Liver (tissue), 9 donors: ENCODE results near the gene ARRDC3. TPM values are rescaled to one million over a fixed set of nuclear protein-coding genes. Genes with fewer than 3 reads are reported as not detected.
"Not testable (repeated sequence)": the region's sequence is repeated elsewhere in the genome, so short reads cannot be mapped to it uniquely, and the experiment has no call there.

Experiments used
- DNase-seq: peaks from one replicate; pipeline ENCODE4 v3.0.0-alpha.2; 2017; ENCODE audit warnings: low spot score
- H3K27ac ChIP-seq, 2 donors: one replicate each; pipeline ENCODE4 v1.7.0; 2013; ENCODE audit warnings: inconsistent platforms in 2 of 2, low read length in 2 of 2, control low read depth in 1 of 2, low read depth in 1 of 2, mild to moderate bottlenecking in 1 of 2
- H3K27me3 ChIP-seq, 4 donors: one replicate each; pipeline versions ENCODE4 v1.6.1 to v1.7.0; 2013; ENCODE audit warnings: low read length in 3 of 4, inconsistent platforms in 1 of 4, mild to moderate bottlenecking in 1 of 4, moderate library complexity in 1 of 4; ENCODE audit not compliant: control insufficient read depth in 4 of 4, insufficient read depth in 4 of 4
- H3K36me3 ChIP-seq, 4 donors: one replicate each; pipeline versions ENCODE4 v1.6.1 to v1.7.0; 2013; ENCODE audit warnings: low read length in 3 of 4, mild to moderate bottlenecking in 3 of 4, low read depth in 1 of 4, moderate library complexity in 1 of 4; ENCODE audit not compliant: control insufficient read depth in 4 of 4, insufficient read depth in 3 of 4
- H3K4me1 ChIP-seq, 4 donors: one replicate each; pipeline versions ENCODE4 v1.6.1 to v1.7.0; 2013; ENCODE audit warnings: low read length in 3 of 4, mild to moderate bottlenecking in 3 of 4, moderate library complexity in 1 of 4; ENCODE audit not compliant: control insufficient read depth in 4 of 4, insufficient read depth in 4 of 4
- H3K4me3 ChIP-seq, 3 donors: one replicate each; pipeline versions ENCODE4 v1.6.1 to v1.7.0; 2013; ENCODE audit warnings: low read length in 3 of 3, control low read depth in 1 of 3, low read depth in 1 of 3, mild to moderate bottlenecking in 1 of 3
- H3K9ac ChIP-seq, 2 donors: one replicate each; pipeline ENCODE4 v1.7.0; 2013; ENCODE audit warnings: low read length in 2 of 2, mild to moderate bottlenecking in 2 of 2, moderate library complexity in 2 of 2, control low read depth in 1 of 2, low read depth in 1 of 2
- H3K9me3 ChIP-seq, 4 donors: one replicate each; pipeline versions ENCODE4 v1.6.1 to v1.7.0; 2013; ENCODE audit warnings: low read length in 3 of 4; ENCODE audit not compliant: control insufficient read depth in 4 of 4
- ATF3 ChIP-seq: IDR thresholded peaks from 2 replicates; pipeline ENCODE4 v1.6.1; 2016; ENCODE audit warnings: antibody characterized with exemption
- EGR1 ChIP-seq, 2 donors: IDR thresholded peaks; 2 replicates each; pipeline ENCODE4 v1.6.1; 2016 to 2018; ENCODE audit warnings: antibody characterized with exemption in 2 of 2, low read depth in 2 of 2
- GABPA ChIP-seq, 2 donors: IDR thresholded peaks in 1 of 2; conservative IDR thresholded peaks in 1 of 2; 2 replicates each; pipeline ENCODE4 v1.6.1; 2016; ENCODE audit warnings: antibody characterized with exemption in 2 of 2, mild to moderate bottlenecking in 1 of 2, moderate library complexity in 1 of 2
- HNF4A ChIP-seq, 2 donors: conservative IDR thresholded peaks; 2 replicates each; pipeline ENCODE4 v1.6.1; 2016; ENCODE audit warnings: antibody characterized with exemption in 2 of 2, mild to moderate bottlenecking in 2 of 2
- HNF4G ChIP-seq: IDR thresholded peaks from 2 replicates; pipeline ENCODE4 v1.6.1; 2016; ENCODE audit warnings: antibody characterized with exemption
- JUND ChIP-seq, 2 donors: IDR thresholded peaks; 2 replicates each; pipeline ENCODE4 v1.6.1; 2016; ENCODE audit warnings: antibody characterized with exemption in 2 of 2
- MAX ChIP-seq: IDR thresholded peaks from 2 replicates; pipeline ENCODE4 v1.6.1; 2016; ENCODE audit warnings: antibody characterized with exemption
- NR2F2 ChIP-seq: IDR thresholded peaks from 2 replicates; pipeline ENCODE4 v1.6.1; 2016; ENCODE audit warnings: antibody characterized with exemption
- RAD21 ChIP-seq, 2 donors: IDR thresholded peaks; 2 replicates each; pipeline ENCODE4 v1.6.1; 2016; ENCODE audit warnings: antibody characterized with exemption in 2 of 2, mild to moderate bottlenecking in 2 of 2
- REST ChIP-seq: IDR thresholded peaks from 2 replicates; pipeline ENCODE4 v1.6.1; 2016; ENCODE audit warnings: antibody characterized with exemption, mild to moderate bottlenecking
- RXRA ChIP-seq, 2 donors: IDR thresholded peaks; 2 replicates each; pipeline ENCODE4 v1.6.1; 2017 to 2018; ENCODE audit warnings: antibody characterized with exemption in 2 of 2, mild to moderate bottlenecking in 1 of 2
- SP1 ChIP-seq: IDR thresholded peaks from 2 replicates; pipeline ENCODE4 v1.6.1; 2018; ENCODE audit warnings: antibody characterized with exemption, mild to moderate bottlenecking
- TAF1 ChIP-seq: conservative IDR thresholded peaks from 2 replicates; pipeline ENCODE4 v1.6.1; 2016; ENCODE audit warnings: antibody characterized with exemption, mild to moderate bottlenecking
- YY1 ChIP-seq: IDR thresholded peaks from 2 replicates; pipeline ENCODE4 v1.6.1; 2016; ENCODE audit warnings: antibody characterized with exemption, mild to moderate bottlenecking
- ZBTB33 ChIP-seq: IDR thresholded peaks from 2 replicates; pipeline ENCODE4 v1.6.1; 2016; ENCODE audit warnings: antibody characterized with exemption
- WGBS: extraction: QIAGEN DNeasy Blood & Tissue Kit; methylation state at CpG from one replicate; pipeline ENCODE4 v1.1.7; 2013; 5-methylcytosine and 5-hydroxymethylcytosine counted together
- polyA plus RNA-seq, 2 donors: library from polyadenylated mRNA; stranded (reverse) in 1 of 2; unstranded in 1 of 2; fragments of 200-250 nt in 1 of 2; fragments of >200 nt in 1 of 2; fragmentation: Nextera tagmentation in 1 of 2; extraction: Ambion mirVana in 1 of 2; gene quantifications; one replicate each; pipeline versions ENCODE4 v1.2.1 to v1.2.3, GENCODE V29; 2013 to 2015
- total RNA-seq, 2 donors: library from RNA; depleted of rRNA; stranded (reverse); fragments of >200 nt; gene quantifications; one replicate each; pipeline ENCODE4 v1.2.3, GENCODE V29; 2014
- donor health status: healthy.
- donor health status: healthy.
- donor health status: healthy.
- donor health status: healthy.
- donor health status: healthy.

Gene ARRDC3
- total and polyA plus RNA-seq, 4 donors: 8.8 to 70.4 (median 34.0) TPM

GRCh38 chr5:91343916-91344315 lies 39.2 kb downstream of the ARRDC3 start:
- 86% methylated on average over 2 of the region's 2 CpGs for WGBS
- H3K4me1 ChIP-seq: no peaks in the 10 kb centered on the region
- H3K9me3 ChIP-seq: no peaks in the 10 kb centered on the region
- H3K27me3 ChIP-seq: no peaks in the 10 kb centered on the region
- H3K36me3 ChIP-seq: no peaks in the 10 kb centered on the region
- TF ChIP-seq MAX (no peak), JUND (IDR thresholded peaks at IDR 0.05) (no peak), REST (no peak), ATF3 (no peak), TAF1 (no peak), SP1 (no peak), NR2F2 (no peak), EGR1 (IDR thresholded peaks at IDR 0.05; ENCODE audit: low read depth in 2 of 2) (no peak), HNF4G (no peak), HNF4A (conservative IDR thresholded peaks at IDR 0.05) (no peak), YY1 (no peak), RXRA (IDR thresholded peaks at IDR 0.05) (no peak)
- H3K4me3 ChIP-seq: no peak overlapping the region
- DNase-seq: no peak
- H3K9ac ChIP-seq: no peak overlapping the region
- H3K27ac ChIP-seq: no peak overlapping the region

GRCh38 chr5:91342931-91343330 lies 40.2 kb downstream of the ARRDC3 start:
- not testable (repeated sequence) for H3K9ac ChIP-seq, H3K4me1 ChIP-seq, H3K27me3 ChIP-seq, H3K36me3 ChIP-seq, H3K4me3 ChIP-seq, H3K27ac ChIP-seq, DNase-seq, H3K9me3 ChIP-seq
- 98% methylated on average over 29 of the region's 29 CpGs for WGBS

GRCh38 chr5:91341154-91341553 lies 42.0 kb downstream of the ARRDC3 start:
- no peaks in the 10 kb centered on the region for H3K36me3 ChIP-seq
- H3K9ac ChIP-seq: no peak overlapping the region
- TF ChIP-seq HNF4G (no peak), GABPA (IDR thresholded peaks at IDR 0.05 in 1 of 2, conservative IDR thresholded peaks at IDR 0.05 in 1 of 2) (no peak), HNF4A (conservative IDR thresholded peaks at IDR 0.05) (no peak), JUND (IDR thresholded peaks at IDR 0.05) (no peak), RAD21 (IDR thresholded peaks at IDR 0.05) (no peak), SP1 (no peak), EGR1 (IDR thresholded peaks at IDR 0.05; ENCODE audit: low read depth in 2 of 2) (no peak), ZBTB33 (no peak)
- 79% methylated on average over 3 of the region's 3 CpGs for WGBS
- no peaks in the 10 kb centered on the region for H3K9me3 ChIP-seq
- H3K27me3 ChIP-seq: no peaks in the 10 kb centered on the region
- no peak overlapping the region for H3K4me3 ChIP-seq
- DNase-seq: no peak
- no peak overlapping the region for H3K27ac ChIP-seq
- no peaks in the 10 kb centered on the region for H3K4me1 ChIP-seq
